HEK293 (cell line): ENCODE measurements around the gene SYNPO.

Experiments
- CTCF ChIA-PET: fragments of 350-600 bp; formaldehyde crosslinking; extraction: SDS; loops from one replicate; lab custom pipeline; 2021; ENCODE audit warnings: antibody characterized with exemption; lab: Yijun Ruan, JAX
- POLR2A ChIA-PET: fragments of 300-600 bp; formaldehyde crosslinking; extraction: SDS; loops from one replicate; lab custom pipeline; 2020; ENCODE audit warnings: antibody characterized with exemption, inconsistent platforms; lab: Yijun Ruan, JAX
- H3K27ac ChIP-seq: fragments of 200-500 bp; sonication (Bioruptor generic); 2 replicates; pipeline ENCODE4 v1.5.1; 2014; ENCODE audit warnings: low read depth, low read length, control low read depth, inconsistent platforms; ENCODE audit errors: extremely low read depth
- H3K36me3 ChIP-seq, 2 experiments: fragments of 200-500 bp in 1 of 2; sonication (Bioruptor generic) in 1 of 2; 1 replicate in 1 of 2; 2 replicates in 1 of 2; pipeline ENCODE4 v1.5.1; 2014 to 2017; ENCODE audit warnings: inconsistent platforms in 2 of 2, low read length in 2 of 2; ENCODE audit not compliant: control insufficient read depth in 2 of 2, insufficient read depth in 1 of 2
- H3K4me1 ChIP-seq: fragments of 200-500 bp; sonication (Bioruptor generic); 2 replicates; pipeline ENCODE4 v1.5.1; 2014; ENCODE audit warnings: mild to moderate bottlenecking, low read length, inconsistent platforms; ENCODE audit not compliant: control insufficient read depth, insufficient read depth
- H3K4me3 ChIP-seq: 2 replicates; pipeline ENCODE4 v1.5.1; 2011; ENCODE audit warnings: low read depth, mild to moderate bottlenecking, control low read depth, low read length, moderate library complexity
- H3K9me3 ChIP-seq: fragments of 200-500 bp; sonication (Bioruptor generic); 2 replicates; pipeline ENCODE4 v1.5.1; 2014; ENCODE audit warnings: low read depth, low read length, inconsistent platforms; ENCODE audit not compliant: control insufficient read depth, insufficient read depth
- GLIS1 ChIP-seq: fragments of 450-650 bp; formaldehyde crosslinking; IDR thresholded peaks from 2 replicates; pipeline ENCODE4 v1.5.1; 2016; ENCODE audit warnings: missing biosample characterization, missing genetic modification characterization
- KLF7 ChIP-seq: fragments of 450-650 bp; formaldehyde crosslinking; IDR thresholded peaks from 2 replicates; pipeline ENCODE4 v1.5.1; 2016; ENCODE audit warnings: missing biosample characterization, missing genetic modification characterization, borderline replicate concordance
- SCRT1 ChIP-seq: fragments of 450-650 bp; formaldehyde crosslinking; IDR thresholded peaks from 2 replicates; pipeline ENCODE4 v1.5.1; 2016; ENCODE audit warnings: missing biosample characterization, missing genetic modification characterization, borderline replicate concordance
- SCRT2 ChIP-seq: fragments of 450-650 bp; formaldehyde crosslinking; IDR thresholded peaks from 2 replicates; pipeline ENCODE4 v1.5.1; 2016; ENCODE audit warnings: missing biosample characterization, missing genetic modification characterization
- ZIC2 ChIP-seq: fragments of 450-650 bp; formaldehyde crosslinking; IDR thresholded peaks from 2 replicates; pipeline ENCODE4 v1.5.1; 2016; ENCODE audit warnings: missing biosample characterization, missing genetic modification characterization
- ZNF16 ChIP-seq: fragments of 450-650 bp; formaldehyde crosslinking; IDR thresholded peaks from 2 replicates; pipeline ENCODE4 v1.5.1; 2016; ENCODE audit warnings: low read depth, missing biosample characterization, missing genetic modification characterization
- ZNF274 ChIP-seq, 2 experiments: fragments of 200-500 bp in 1 of 2; fragments of 450-650 bp in 1 of 2; sonication (Bioruptor generic) in 1 of 2; formaldehyde crosslinking in 1 of 2; IDR thresholded peaks; 2 replicates each; pipeline versions ENCODE4 v1.5.1 to v1.6.1; 2014 to 2016; ENCODE audit warnings: borderline replicate concordance in 1 of 2, inconsistent platforms in 1 of 2, low read length in 1 of 2, missing biosample characterization in 1 of 2, missing genetic modification characterization in 1 of 2
- ZNF366 ChIP-seq: fragments of 450-650 bp; formaldehyde crosslinking; conservative IDR thresholded peaks from 2 replicates; pipeline ENCODE4 v1.5.1; 2016; ENCODE audit warnings: missing biosample characterization, missing genetic modification characterization
- ZNF394 ChIP-seq: fragments of 450-650 bp; formaldehyde crosslinking; IDR thresholded peaks from 2 replicates; pipeline ENCODE4 v1.5.1; 2016; ENCODE audit warnings: missing biosample characterization, missing genetic modification characterization, mild to moderate bottlenecking, moderate library complexity, borderline replicate concordance
- ZNF558 ChIP-seq: fragments of 450-650 bp; formaldehyde crosslinking; IDR thresholded peaks from 2 replicates; pipeline ENCODE4 v1.5.1; 2016; ENCODE audit warnings: missing biosample characterization, missing genetic modification characterization
- ZXDB ChIP-seq: fragments of 450-650 bp; formaldehyde crosslinking; IDR thresholded peaks from 2 replicates; pipeline ENCODE4 v1.5.1; 2016; ENCODE audit warnings: missing biosample characterization, missing genetic modification characterization
- TF ChIP-seq, protein P1 (sequence below): fragments of 450-650 bp; formaldehyde crosslinking; IDR thresholded peaks from 2 replicates; pipeline ENCODE4 v1.5.1; 2017; ENCODE audit warnings: missing biosample characterization, missing genetic modification characterization
- TF ChIP-seq, protein P2 (sequence below): fragments of 450-650 bp; formaldehyde crosslinking; IDR thresholded peaks from 2 replicates; pipeline ENCODE4 v1.5.1; 2016; ENCODE audit warnings: missing biosample characterization, missing genetic modification characterization

The SYNPO gene

DNA sequence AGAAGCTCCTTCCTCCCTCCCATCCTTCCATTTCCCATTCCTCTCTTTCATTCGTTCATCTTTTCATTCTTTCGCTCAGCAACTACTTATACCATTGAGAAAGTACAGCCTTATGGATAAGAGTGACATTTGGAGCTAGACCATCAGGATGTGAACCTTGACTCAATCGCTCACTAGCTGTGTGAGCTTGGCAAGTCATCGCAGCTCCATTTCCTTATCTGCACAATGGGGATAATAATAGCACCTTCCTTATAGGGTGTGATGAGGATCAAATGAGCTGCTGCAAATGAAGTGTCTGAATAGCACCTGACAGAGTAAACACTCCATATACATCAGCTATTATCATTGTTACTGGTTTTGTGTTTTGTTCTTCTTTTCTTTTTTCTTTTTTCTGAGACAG lies 28.1 kb upstream of the SYNPO start:
- no peak overlapping the region for H3K27ac ChIP-seq
- peaks cover 21% of the 10 kb centered on the region for H3K4me1 ChIP-seq
- no peaks in the 10 kb centered on the region for H3K9me3 ChIP-seq
- no peak for TF ChIP-seq KLF7 (tag by site-specific recombination)
- TF ChIP-seq ZNF366 (tag by site-specific recombination), result peak; percentile 49; the same call in 1 of the 2 replicates
- ChIA-PET CTCF (interaction anchor here (0.6 to 2.2 kb wide), 8 partner anchors 9 to 189 kb away, joined by 3 to 10 read pairs (median 3); partner anchors contain the start of gene MYOZ3), POLR2A (interaction anchor here (0.6 to 1.3 kb wide), 2 partner anchors 23 to 88 kb away, joined by 4 read pairs; partner anchors contain the start of gene RBM22)
- no peaks in the 10 kb centered on the region for H3K36me3 ChIP-seq
- no peak overlapping the region for H3K4me3 ChIP-seq

DNA sequence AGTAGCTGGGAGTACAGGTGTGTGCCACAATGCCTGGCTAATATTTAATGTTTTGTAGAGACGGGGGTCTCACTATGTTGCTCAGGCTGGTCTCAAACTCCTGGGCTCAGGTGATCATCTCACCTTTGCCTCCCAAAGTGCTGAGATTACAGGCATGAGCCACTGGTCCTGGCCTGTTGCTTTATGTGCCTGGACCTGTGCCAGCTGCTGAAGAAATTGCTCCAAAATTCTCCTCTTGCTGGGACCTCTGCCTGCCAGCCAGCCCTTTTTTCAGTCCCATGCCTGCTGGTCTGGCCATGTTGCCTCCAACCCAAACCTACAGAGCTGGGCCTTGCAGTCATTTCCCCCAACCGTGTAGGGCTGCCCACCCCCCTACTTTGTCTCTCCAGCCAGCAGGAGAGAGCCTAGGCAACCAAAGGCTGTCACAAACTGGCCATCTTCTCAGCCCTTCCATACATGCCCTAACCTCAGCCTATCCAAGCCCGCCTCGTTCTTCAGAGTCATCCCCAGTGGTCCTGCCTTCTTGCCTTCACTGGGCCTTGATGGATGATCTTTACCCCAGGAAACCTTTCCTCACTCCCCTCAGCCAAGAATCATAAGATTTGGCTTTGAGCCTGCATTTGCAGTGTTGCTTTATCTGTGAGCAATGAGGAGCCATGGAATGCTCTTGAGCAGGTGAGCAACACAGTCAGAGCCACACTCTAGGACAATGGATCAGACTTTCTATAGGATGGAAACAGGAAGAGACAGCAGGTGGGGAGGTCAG lies 27.4 kb upstream of the SYNPO start:
- CTCF ChIA-PET, result interaction anchor here (0.8 to 2.2 kb wide), 4 partner anchors 9 to 188 kb away, joined by 3 to 10 read pairs (median 4); no protein-coding TSS in a partner anchor
- POLR2A ChIA-PET, result interaction anchor here (0.6 to 1.3 kb wide), 2 partner anchors 24 to 88 kb away, joined by 4 read pairs; partner anchors contain the start of gene RBM22
- H3K4me1 ChIP-seq, result peaks cover 21% of the 10 kb centered on the region
- no peak overlapping the region for H3K4me3 ChIP-seq
- TF ChIP-seq SCRT1 (tag by site-specific recombination), result 0 out of 2 replicates have a peak, but pooled peaks have one; percentile 26
- TF ChIP-seq SCRT2 (tag by site-specific recombination), result peak; percentile 81
- TF ChIP-seq ZNF16 (tag by site-specific recombination), result peak; percentile 90
- TF ChIP-seq, protein P1, sequence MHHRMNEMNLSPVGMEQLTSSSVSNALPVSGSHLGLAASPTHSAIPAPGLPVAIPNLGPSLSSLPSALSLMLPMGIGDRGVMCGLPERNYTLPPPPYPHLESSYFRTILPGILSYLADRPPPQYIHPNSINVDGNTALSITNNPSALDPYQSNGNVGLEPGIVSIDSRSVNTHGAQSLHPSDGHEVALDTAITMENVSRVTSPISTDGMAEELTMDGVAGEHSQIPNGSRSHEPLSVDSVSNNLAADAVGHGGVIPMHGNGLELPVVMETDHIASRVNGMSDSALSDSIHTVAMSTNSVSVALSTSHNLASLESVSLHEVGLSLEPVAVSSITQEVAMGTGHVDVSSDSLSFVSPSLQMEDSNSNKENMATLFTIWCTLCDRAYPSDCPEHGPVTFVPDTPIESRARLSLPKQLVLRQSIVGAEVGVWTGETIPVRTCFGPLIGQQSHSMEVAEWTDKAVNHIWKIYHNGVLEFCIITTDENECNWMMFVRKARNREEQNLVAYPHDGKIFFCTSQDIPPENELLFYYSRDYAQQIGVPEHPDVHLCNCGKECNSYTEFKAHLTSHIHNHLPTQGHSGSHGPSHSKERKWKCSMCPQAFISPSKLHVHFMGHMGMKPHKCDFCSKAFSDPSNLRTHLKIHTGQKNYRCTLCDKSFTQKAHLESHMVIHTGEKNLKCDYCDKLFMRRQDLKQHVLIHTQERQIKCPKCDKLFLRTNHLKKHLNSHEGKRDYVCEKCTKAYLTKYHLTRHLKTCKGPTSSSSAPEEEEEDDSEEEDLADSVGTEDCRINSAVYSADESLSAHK (tag by site-specific recombination), result no peak
- no peaks in the 10 kb centered on the region for H3K36me3 ChIP-seq
- H3K9me3 ChIP-seq, result no peaks in the 10 kb centered on the region
- no peak overlapping the region for H3K27ac ChIP-seq

DNA sequence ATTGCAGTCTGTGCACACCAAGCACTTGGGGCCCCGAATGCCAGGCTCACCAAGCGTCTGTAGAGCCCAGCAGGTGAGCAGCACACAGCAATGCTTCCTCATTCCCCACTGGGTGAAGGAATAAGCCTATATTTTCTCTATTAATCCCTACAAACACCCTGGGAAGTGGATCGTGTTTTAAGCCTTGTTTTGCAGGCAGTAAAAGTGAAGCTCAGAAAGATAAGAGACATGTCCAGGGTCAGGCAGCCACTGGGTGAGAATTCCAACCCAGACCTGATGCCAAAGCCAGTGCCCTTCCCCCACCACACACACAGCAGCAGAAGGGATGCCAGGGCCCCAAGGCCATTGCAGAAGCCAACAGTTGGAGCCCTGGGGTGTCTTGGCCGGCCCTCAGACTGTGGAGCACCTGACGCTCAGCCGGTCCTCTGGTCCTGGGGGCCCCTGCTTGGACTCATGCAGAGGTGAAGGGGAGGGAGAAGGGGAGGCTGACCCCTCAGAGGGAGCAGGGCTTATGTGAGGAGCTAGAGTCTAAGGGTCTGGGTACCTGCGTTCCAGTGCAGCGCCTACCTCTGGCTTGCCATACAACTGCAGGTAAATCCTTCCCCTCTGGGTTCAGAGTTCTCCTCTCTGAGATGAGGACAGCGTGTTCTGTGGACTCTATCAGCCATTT lies 26.3 kb upstream of the SYNPO start:
- CTCF ChIA-PET, result interaction anchor here (0.5 to 1.5 kb wide), 14 partner anchors 9 to 399 kb away, joined by 3 to 6 read pairs (median 3); no protein-coding TSS in a partner anchor
- POLR2A ChIA-PET, result interaction anchor here (1.3 kb wide), 1 partner anchor 30 kb away, joined by 4 read pairs; no protein-coding TSS in a partner anchor
- TF ChIP-seq ZNF394 (tag by site-specific recombination) (no peak), SCRT1 (tag by site-specific recombination) (peak; percentile 11; the same call in 1 of the 2 replicates), ZNF274 (IDR thresholded peaks at IDR 0.05; ENCODE audit: low read length) (no peak), ZNF274 (tag by site-specific recombination; IDR thresholded peaks at IDR 0.05; ENCODE audit: borderline replicate concordance) (no peak), ZIC2 (tag by site-specific recombination) (peak; percentile 98), ZNF558 (tag by site-specific recombination) (no peak), GLIS1 (tag by site-specific recombination) (peak; percentile 33; the same call in 1 of the 2 replicates), SCRT2 (tag by site-specific recombination) (peak; percentile 45), ZXDB (tag by site-specific recombination) (0 out of 2 replicates have a peak, but pooled peaks have one; percentile 19)
- TF ChIP-seq, protein P2, sequence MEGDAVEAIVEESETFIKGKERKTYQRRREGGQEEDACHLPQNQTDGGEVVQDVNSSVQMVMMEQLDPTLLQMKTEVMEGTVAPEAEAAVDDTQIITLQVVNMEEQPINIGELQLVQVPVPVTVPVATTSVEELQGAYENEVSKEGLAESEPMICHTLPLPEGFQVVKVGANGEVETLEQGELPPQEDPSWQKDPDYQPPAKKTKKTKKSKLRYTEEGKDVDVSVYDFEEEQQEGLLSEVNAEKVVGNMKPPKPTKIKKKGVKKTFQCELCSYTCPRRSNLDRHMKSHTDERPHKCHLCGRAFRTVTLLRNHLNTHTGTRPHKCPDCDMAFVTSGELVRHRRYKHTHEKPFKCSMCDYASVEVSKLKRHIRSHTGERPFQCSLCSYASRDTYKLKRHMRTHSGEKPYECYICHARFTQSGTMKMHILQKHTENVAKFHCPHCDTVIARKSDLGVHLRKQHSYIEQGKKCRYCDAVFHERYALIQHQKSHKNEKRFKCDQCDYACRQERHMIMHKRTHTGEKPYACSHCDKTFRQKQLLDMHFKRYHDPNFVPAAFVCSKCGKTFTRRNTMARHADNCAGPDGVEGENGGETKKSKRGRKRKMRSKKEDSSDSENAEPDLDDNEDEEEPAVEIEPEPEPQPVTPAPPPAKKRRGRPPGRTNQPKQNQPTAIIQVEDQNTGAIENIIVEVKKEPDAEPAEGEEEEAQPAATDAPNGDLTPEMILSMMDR (tag by site-specific recombination), result peak; percentile 46; the same call in 1 of the 2 replicates
- TF ChIP-seq, all 188 proteins: peak for 6
- Histone ChIP-seq H3K36me3 (no peaks in the 10 kb centered on the region), H3K4me3 (no peak overlapping the region), H3K9me3 (no peaks in the 10 kb centered on the region), H3K27ac (no peak overlapping the region), H3K4me1 (peaks cover 21% of the 10 kb centered on the region)
